Posterior cingulate gyrus (tissue), 11 donors: ENCODE measurements around the gene DHDH.

ENCODE experiments used
- DNase-seq, 10 donors: peaks; one replicate each; pipeline versions ENCODE4 v3.0.0 to v3.0.0-alpha.2; 2020 to 2021; ENCODE audit warnings: mixed read lengths in 3 of 10
- intact Hi-C: fragments of 100-400 bp; cut with DNase I; formaldehyde crosslinking; loops from one replicate; pipeline ENCODE4 v1.15.1; 2023

Gene DHDH

GRCh38 chr19:48964205-48965039, 30.9 kb downstream of the DHDH start:
- intact Hi-C loops = loop anchor here (10.0 kb wide), 1 partner anchor 60 kb away; the partner anchor contains the start of gene NUCB1
- no peak for DNase-seq

- intact Hi-C loops = loop anchor here (10.0 kb wide), 1 partner anchor 60 kb away; the partner anchor contains the start of gene NUCB1
- DNase-seq = peak; percentile 98 to 100 (median 99)
Observed at GRCh38 chr19:48965040-48965805, 31.7 kb downstream of the DHDH start, which contains the start of gene FTL. TSS of gene FTL (plus strand) at chr19:48965309. CDS start at chr19:48965508, 199 bp downstream.

- intact Hi-C loops = loop anchor here (10.0 kb wide), 1 partner anchor 61 kb away; the partner anchor contains the start of gene NUCB1
- DNase-seq = peak; percentile 83 to 98 (median 91)
Observed at GRCh38 chr19:48965806-48966540, 32.5 kb downstream of the DHDH start.

- intact Hi-C loops = loop anchor here (10.0 kb wide), 1 partner anchor 62 kb away; the partner anchor contains the start of gene NUCB1
- no peak for DNase-seq
Observed at GRCh38 chr19:48966541-48967345, 33.2 kb downstream of the DHDH start.

- intact Hi-C loops = loop anchor here (10.0 kb wide), 1 partner anchor 63 kb away; the partner anchor contains the start of gene NUCB1
- peak in 2 of 10 donors; percentile 45 to 90 for DNase-seq
Observed at GRCh38 chr19:48967346-48968178, 34.1 kb downstream of the DHDH start.

GRCh38 chr19:48968179-48968661, 34.7 kb downstream of the DHDH start:
- no peak for DNase-seq
- intact Hi-C loops = loop anchor here (10.0 kb wide), 1 partner anchor 63 kb away; the partner anchor contains the start of gene NUCB1

- intact Hi-C loops = loop anchor here (10.0 kb wide), 1 partner anchor 64 kb away; the partner anchor contains the start of gene NUCB1
Observed at GRCh38 chr19:48968813-48969218, 35.3 kb downstream of the DHDH start.

GRCh38 chr19:48969276-48970138, 36.0 kb downstream of the DHDH start:
- intact Hi-C loops = loop anchor here (10.0 kb wide), 1 partner anchor 65 kb away; the partner anchor contains the start of gene NUCB1
- peak in 1 of 10 donors; percentile 85 for DNase-seq

More at GRCh38 chr19:48968813-48969218, 35.3 kb downstream of the DHDH start:
- DNase-seq = no peak

- no peak for DNase-seq
- intact Hi-C loops = no loop called here
Observed at GRCh38 chr19:48970139-48970766, 36.8 kb downstream of the DHDH start.

- peak; percentile 50 to 96 (median 82) for DNase-seq
- intact Hi-C loops = no loop called here
Observed at GRCh38 chr19:48970923-48971395, 37.5 kb downstream of the DHDH start.

GRCh38 chr19:48975947-48976847, 42.7 kb downstream of the DHDH start:
- DNase-seq = no peak
- intact Hi-C loops = no loop called here

- DNase-seq = no peak
- intact Hi-C loops = no loop called here
Observed at GRCh38 chr19:48977061-48977460, 43.6 kb downstream of the DHDH start.

GRCh38 chr19:48982280-48982679, 48.8 kb downstream of the DHDH start:
- intact Hi-C loops = no loop called here
- DNase-seq = no peak

GRCh38 chr19:48985711-48986110, 52.2 kb downstream of the DHDH start:
- intact Hi-C loops = no loop called here

GRCh38 chr19:48986211-48986610, 52.7 kb downstream of the DHDH start:
- intact Hi-C loops = no loop called here

More at GRCh38 chr19:48985711-48986110, 52.2 kb downstream of the DHDH start:
- DNase-seq = no peak

More at GRCh38 chr19:48986211-48986610, 52.7 kb downstream of the DHDH start:
- no peak for DNase-seq
